Measurements from ENCODE around the gene MAB21L4. TPM values are rescaled to one million over a fixed set of nuclear protein-coding genes. Genes with fewer than 3 reads are reported as not detected.

MAB21L4 gene
- total RNA-seq, 4 donors from 2014 or later, result 41.3 to 121 (median 69.1) TPM

DNA sequence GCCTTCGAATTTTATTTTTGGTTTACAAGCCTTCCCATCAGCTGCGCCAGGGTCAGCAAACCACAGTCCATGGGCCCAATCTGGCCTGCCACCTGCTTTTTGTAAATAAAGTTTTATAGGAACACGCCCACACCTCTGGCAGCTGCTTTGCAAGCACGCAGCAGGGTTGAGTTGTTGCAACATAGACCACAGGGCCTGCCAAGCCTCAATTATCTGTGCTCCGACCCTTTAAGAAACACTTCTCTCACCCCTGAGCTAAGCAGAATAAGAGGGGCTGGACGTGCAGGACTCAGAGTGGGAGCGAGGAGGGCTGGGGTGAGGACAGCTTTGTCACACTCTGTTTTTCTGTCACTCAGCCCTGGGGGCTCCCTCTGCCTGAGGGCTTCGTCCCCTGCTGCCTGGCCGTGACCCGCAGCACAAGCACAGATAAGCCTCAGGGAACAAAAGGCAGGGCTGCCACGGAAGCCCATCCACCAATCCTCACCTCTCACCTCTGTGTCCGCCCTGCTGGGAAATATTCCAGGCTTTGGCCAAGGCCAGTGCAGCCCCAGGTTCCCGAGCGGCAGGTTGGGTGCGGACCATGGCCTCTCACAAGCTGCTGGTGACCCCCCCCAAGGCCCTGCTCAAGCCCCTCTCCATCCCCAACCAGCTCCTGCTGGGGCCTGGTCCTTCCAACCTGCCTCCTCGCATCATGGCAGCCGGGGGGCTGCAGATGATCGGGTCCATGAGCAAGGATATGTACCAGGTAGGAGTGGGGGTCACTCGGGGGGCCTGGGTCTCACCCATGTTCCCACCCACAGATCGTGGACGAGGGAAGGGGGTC is 27.5 kb downstream of the MAB21L4 start, which contains the start of gene AGXT:
AGXT (plus strand) TSS at position 539 of the 823 bp plus-strand sequence; CDS start at position 581, 42 bp downstream.
- no peak for TF ChIP-seq POLR2A (IDR thresholded peaks at IDR 0.05)
- TF ChIP-seq, protein P1, sequence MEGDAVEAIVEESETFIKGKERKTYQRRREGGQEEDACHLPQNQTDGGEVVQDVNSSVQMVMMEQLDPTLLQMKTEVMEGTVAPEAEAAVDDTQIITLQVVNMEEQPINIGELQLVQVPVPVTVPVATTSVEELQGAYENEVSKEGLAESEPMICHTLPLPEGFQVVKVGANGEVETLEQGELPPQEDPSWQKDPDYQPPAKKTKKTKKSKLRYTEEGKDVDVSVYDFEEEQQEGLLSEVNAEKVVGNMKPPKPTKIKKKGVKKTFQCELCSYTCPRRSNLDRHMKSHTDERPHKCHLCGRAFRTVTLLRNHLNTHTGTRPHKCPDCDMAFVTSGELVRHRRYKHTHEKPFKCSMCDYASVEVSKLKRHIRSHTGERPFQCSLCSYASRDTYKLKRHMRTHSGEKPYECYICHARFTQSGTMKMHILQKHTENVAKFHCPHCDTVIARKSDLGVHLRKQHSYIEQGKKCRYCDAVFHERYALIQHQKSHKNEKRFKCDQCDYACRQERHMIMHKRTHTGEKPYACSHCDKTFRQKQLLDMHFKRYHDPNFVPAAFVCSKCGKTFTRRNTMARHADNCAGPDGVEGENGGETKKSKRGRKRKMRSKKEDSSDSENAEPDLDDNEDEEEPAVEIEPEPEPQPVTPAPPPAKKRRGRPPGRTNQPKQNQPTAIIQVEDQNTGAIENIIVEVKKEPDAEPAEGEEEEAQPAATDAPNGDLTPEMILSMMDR (IDR thresholded peaks at IDR 0.05), result no peak
- H3K4me3 ChIP-seq (ENCODE audit: low read depth, poor library complexity, severe bottlenecking), result no peak within 1 kb of the TSS
- intact Hi-C loops (cut with DNase I; ENCODE audit: low total_unique reads), result no loop called here
- DNase-seq (ENCODE audit: low spot score in 2 of 2), result no peak
- WGBS, 2 donors, result 77 to 85% methylated on average over 21 of the region's 21 CpGs

DNA sequence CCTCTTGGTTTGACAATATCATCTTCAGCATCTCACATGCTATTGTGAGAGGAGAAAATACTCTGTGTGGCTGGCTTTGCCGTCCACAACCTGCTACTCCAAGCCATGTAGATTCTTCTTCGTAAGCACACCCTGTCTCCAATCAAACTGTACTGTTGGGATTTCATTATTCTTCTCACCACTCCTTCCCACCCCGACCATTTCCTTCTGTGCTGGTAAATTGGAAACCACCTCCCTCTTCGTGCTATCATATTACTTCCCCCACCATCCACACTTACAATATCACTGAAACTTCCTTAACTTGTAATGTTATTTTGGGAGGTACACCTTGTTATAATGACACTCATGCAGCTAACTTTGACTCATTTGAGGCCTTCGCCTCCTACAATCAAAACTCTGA is 30.6 kb downstream of the MAB21L4 start:
- no peak for TF ChIP-seq POLR2A (IDR thresholded peaks at IDR 0.05)
- TF ChIP-seq, protein P1 (IDR thresholded peaks at IDR 0.05), result no peak
- whole genome bisulfite sequencing, 2 donors, result 84 to 87% methylated on average over 5 of the region's 5 CpGs
- DNase-seq (ENCODE audit: low spot score in 2 of 2), result peak in 1 of 2 donors; percentile 5
- H3K4me3 ChIP-seq (ENCODE audit: low read depth, poor library complexity, severe bottlenecking), result no peak overlapping the region
- intact Hi-C loops (cut with DNase I; ENCODE audit: low total_unique reads), result no loop called here

DNA sequence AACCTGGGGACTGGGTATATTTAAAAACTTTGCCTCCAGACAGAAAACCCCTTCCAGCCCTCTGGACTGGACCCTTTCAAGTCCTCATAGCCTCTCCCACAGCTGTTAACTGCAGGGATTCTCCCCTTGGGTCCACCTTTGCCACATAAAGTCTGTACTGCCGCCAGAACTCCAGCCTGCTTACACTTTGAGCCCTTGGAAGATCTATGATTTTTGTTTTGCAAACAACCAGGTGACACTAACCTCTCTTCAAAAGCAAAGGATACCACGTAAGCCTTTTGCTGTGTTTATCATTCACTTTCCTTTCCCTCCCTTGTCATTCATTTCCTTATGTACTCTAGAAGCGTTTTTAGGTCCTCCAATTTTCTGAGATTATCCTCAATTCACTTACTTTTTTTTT is 31.5 kb downstream of the MAB21L4 start:
- intact Hi-C loops (cut with DNase I; ENCODE audit: low total_unique reads), result no loop called here
- TF ChIP-seq, protein P1 (IDR thresholded peaks at IDR 0.05), result no peak
- TF ChIP-seq POLR2A (IDR thresholded peaks at IDR 0.05), result no peak
- peak in 1 of 2 donors; percentile 58 for DNase-seq (ENCODE audit: low spot score in 2 of 2)
- no peak overlapping the region for H3K4me3 ChIP-seq (ENCODE audit: low read depth, poor library complexity, severe bottlenecking)
- WGBS, 2 donors, result 84 to 92% methylated on average over 3 of the region's 3 CpGs

DNA sequence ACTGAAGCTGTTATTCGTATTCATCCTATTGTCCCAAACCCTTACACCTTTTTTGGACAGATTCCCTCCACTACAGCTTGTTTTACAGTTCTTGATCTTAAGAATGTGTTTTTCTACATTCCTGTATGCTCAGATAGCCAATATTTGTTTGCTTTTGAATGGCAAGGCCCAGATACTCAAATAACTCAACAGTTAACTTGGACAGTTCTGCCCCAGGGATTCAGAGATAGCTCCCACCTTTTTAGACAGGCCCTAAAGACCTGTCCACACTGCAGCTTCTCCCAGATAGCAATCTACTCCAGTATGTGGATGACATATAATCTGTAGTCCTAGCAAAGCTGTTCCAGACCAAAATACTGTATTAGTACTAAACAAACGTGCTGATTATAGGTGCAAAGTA is 34.4 kb downstream of the MAB21L4 start:
- no peak overlapping the region for H3K4me3 ChIP-seq (ENCODE audit: low read depth, poor library complexity, severe bottlenecking)
- TF ChIP-seq, protein P1 (IDR thresholded peaks at IDR 0.05), result no peak
- no peak for TF ChIP-seq POLR2A (IDR thresholded peaks at IDR 0.05)
- intact Hi-C loops (cut with DNase I; ENCODE audit: low total_unique reads), result no loop called here
- no peak for DNase-seq (ENCODE audit: low spot score in 2 of 2)
- WGBS, 2 donors, result 94 to 95% methylated on average over 2 of the region's 2 CpGs

DNA sequence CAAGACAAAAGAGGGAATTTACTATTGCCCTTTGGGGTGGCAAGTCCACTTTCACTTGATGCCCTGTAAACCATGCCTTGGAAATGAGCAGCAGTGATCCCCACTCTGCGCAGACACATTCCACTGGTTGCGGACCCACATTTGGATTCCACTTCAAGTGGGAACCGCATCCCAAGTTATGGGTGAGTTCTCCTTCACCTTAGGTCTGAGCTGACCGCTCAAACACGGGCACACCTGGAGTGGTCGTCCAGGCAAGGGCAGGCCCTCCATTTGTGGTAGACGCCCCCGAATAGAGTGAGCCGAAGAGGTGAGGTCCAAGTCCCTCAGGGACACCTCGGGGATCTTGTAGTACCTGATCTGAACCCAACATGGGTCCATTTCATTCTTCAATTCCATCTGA is 37.1 kb downstream of the MAB21L4 start:
- WGBS, 2 donors, result 93 to 95% methylated on average over 10 of the region's 10 CpGs
- peak in 1 of 2 donors; percentile 59 for DNase-seq (ENCODE audit: low spot score in 2 of 2)
- no peak for TF ChIP-seq POLR2A (IDR thresholded peaks at IDR 0.05)
- TF ChIP-seq, protein P1 (IDR thresholded peaks at IDR 0.05), result no peak
- intact Hi-C loops (cut with DNase I; ENCODE audit: low total_unique reads), result no loop called here
- no peak overlapping the region for H3K4me3 ChIP-seq (ENCODE audit: low read depth, poor library complexity, severe bottlenecking)

Data from lower leg skin (tissue), 4 donors.